ENCODE results near the gene TMEM107.

DNA sequence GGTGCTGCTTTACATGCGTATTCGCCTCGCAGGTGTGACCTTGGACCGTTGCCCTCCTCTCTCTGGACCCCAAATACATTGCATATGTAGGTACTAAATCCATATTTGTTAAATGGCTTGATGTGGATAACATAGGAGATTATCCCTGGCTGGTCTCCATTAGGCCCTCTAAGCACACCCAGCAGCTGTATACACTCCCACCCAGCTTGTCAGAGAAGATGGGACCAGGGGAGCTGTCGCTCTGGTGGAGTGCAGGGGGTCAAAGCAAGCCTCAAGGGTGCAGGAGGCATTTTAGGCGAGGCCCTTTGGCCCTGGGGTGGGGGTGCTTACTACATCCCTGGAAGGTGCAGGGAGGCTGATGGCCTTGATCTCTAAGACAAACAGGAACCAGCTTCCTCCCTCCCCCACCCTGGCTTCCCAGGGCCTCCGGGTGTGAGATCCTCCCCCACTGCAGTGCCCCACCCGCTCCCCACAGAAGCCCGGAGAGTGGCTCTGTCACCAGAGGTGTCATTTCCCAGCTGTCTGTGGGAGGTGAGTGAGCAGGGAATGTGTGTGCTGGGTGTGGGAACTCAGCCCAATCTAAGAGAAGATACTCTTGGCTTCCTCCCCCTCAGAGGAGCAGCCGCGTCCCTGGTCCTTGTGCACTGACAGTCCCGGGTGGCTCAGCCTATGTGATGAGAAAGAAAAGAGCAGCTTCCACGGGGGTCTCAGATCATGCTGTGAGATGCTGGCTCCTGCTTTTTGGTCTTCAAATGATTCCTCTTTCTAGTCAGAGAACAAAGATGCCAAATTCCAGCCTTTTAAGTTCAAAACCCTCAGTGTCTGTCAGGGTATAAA is 12.0 kb downstream of the TMEM107 start:
- TF ChIP-seq CTCF (conservative IDR thresholded peaks at IDR 0.05 in 1 of 2, IDR thresholded peaks at IDR 0.05 in 1 of 2; ENCODE audit: low read depth in 1 of 2, low read length in 2 of 2), result no peak
- TF ChIP-seq EZH2 (IDR thresholded peaks at IDR 0.05; ENCODE audit: low read length, missing control alignments), result no peak

Data from fibroblast of lung (primary cell).